Retinal pigment epithelial cell (primary cell): ENCODE results near the gene YWHAB.

Experiments used
- DNase-seq: peaks from one replicate; pipeline ENCODE4 v3.0.0-alpha.2; 2010; ENCODE audit warnings: low read depth
- H3K4me3 ChIP-seq: 2 replicates; pipeline ENCODE4 v1.5.1; 2011; ENCODE audit warnings: mild to moderate bottlenecking, low read length, control low read depth, moderate library complexity
- CTCF ChIP-seq: conservative IDR thresholded peaks from 2 replicates; pipeline ENCODE4 v1.5.1; 2011; ENCODE audit warnings: low read depth, low read length, control low read depth, inconsistent platforms

Gene YWHAB

GRCh38 chr20:44843876-44844275, 41.6 kb upstream of the YWHAB start:
- no peak for DNase-seq
- no peak overlapping the region for H3K4me3 ChIP-seq
- TF ChIP-seq CTCF = no peak

- DNase-seq = no peak
These were observed 37.1 kb upstream of the YWHAB start for GRCh38 chr20:44848254-44849015.

GRCh38 chr20:44849703-44850102, 35.8 kb upstream of the YWHAB start:
- no peak for DNase-seq
- TF ChIP-seq CTCF = no peak
- H3K4me3 ChIP-seq = no peak overlapping the region

More at GRCh38 chr20:44848254-44849015, 37.1 kb upstream of the YWHAB start:
- no peak overlapping the region for H3K4me3 ChIP-seq
- TF ChIP-seq CTCF = no peak

- no peak for TF ChIP-seq CTCF
- DNase-seq = no peak
- H3K4me3 ChIP-seq = no peak overlapping the region
These were observed 35.2 kb upstream of the YWHAB start for GRCh38 chr20:44850272-44850671.

GRCh38 chr20:44850837-44851236, 34.7 kb upstream of the YWHAB start:
- DNase-seq = no peak
- H3K4me3 ChIP-seq = no peak overlapping the region
- no peak for TF ChIP-seq CTCF

GRCh38 chr20:44851545-44851944, 34.0 kb upstream of the YWHAB start:
- H3K4me3 ChIP-seq = no peak overlapping the region
- TF ChIP-seq CTCF = no peak
- DNase-seq = no peak

- no peak for TF ChIP-seq CTCF
- DNase-seq = no peak
- H3K4me3 ChIP-seq = no peak overlapping the region
These were observed 29.1 kb upstream of the YWHAB start for GRCh38 chr20:44856442-44856841.
